GM12873 (cell line): ENCODE data around the gene AP3D1.

ENCODE experiments used
- CTCF ChIP-seq: IDR thresholded peaks from 2 replicates; pipeline ENCODE4 v1.5.1; 2012; ENCODE audit warnings: low read depth, mild to moderate bottlenecking, moderate library complexity, low read length, control low read depth; ENCODE audit not compliant: insufficient read depth; ENCODE audit errors: missing control alignments

Gene AP3D1

GRCh38 chr19:2179095-2179494, 27.7 kb upstream of the AP3D1 start:
- TF ChIP-seq CTCF, result no peak

- TF ChIP-seq CTCF, result no peak
Measured at GRCh38 chr19:2176337-2176994, 25.1 kb upstream of the AP3D1 start.

GRCh38 chr19:2175742-2176141, 24.4 kb upstream of the AP3D1 start:
- TF ChIP-seq CTCF, result no peak

- no peak for TF ChIP-seq CTCF
Measured at GRCh38 chr19:2173767-2174577, 22.6 kb upstream of the AP3D1 start.

- TF ChIP-seq CTCF, result no peak
Measured at GRCh38 chr19:2173388-2173766, 22.0 kb upstream of the AP3D1 start.

- TF ChIP-seq CTCF, result peak; percentile 39
Measured at GRCh38 chr19:2171349-2172145, 20.2 kb upstream of the AP3D1 start.

- TF ChIP-seq CTCF, result no peak
Measured at GRCh38 chr19:2170987-2171348, 19.6 kb upstream of the AP3D1 start.
